PC-3 (cell line): ENCODE data around the gene ADGRF4. TPM values are rescaled to one million over a fixed set of nuclear protein-coding genes. Genes with fewer than 3 reads are reported as not detected.
A peak's percentile ranks its signal among the peaks of the same experiment; 100 is the strongest.

ENCODE experiments used
- ATAC-seq: fragments of 200-7000 bp; cut with Tn5 transposase; 2 replicates; pipeline ENCODE4 v1.9.1; 2020; ENCODE audit warnings: mild to moderate bottlenecking, moderate library complexity
- BruUV-seq: library from RNA; stranded (reverse); fragments of 400-500 nt; replicated peaks from 2 replicates; lab custom pipeline; 2021; lab: Mats Ljungman, UMichigan
- CTCF ChIA-PET: fragments of 300-600 bp; sonication (Branson Sonifier 250); formaldehyde crosslinking; loops from one replicate; lab custom pipeline; 2022; ENCODE audit warnings: antibody characterized with exemption; lab: Charles Lee
- POLR2A ChIA-PET: fragments of 300-600 bp; sonication (Branson Sonifier 250); formaldehyde crosslinking; loops from one replicate; lab custom pipeline; 2022; ENCODE audit warnings: antibody characterized with exemption; ENCODE audit not compliant: unreplicated experiment; lab: Charles Lee
- DNase-seq: peaks from one replicate; pipeline ENCODE4 v3.0.0-alpha.2; 2015
- H2AFZ ChIP-seq: fragments of 300-600 bp; sonication (generic); 2 replicates; pipeline ENCODE4 v1.6.0; 2016; ENCODE audit warnings: antibody characterized with exemption, low read length
- H3F3A ChIP-seq: fragments of 300-600 bp; sonication (generic); one replicate; pipeline ENCODE4 v1.6.0; 2017; ENCODE audit warnings: antibody characterized with exemption, low read length, control low read depth, mild to moderate bottlenecking; ENCODE audit not compliant: unreplicated experiment
- H3K27ac ChIP-seq: fragments of 300-600 bp; sonication (generic); 2 replicates; pipeline ENCODE4 v1.5.1; 2016; ENCODE audit warnings: mild to moderate bottlenecking, low read length
- H3K27me3 ChIP-seq: fragments of 300-600 bp; sonication (generic); 2 replicates; pipeline ENCODE4 v1.6.1; 2016; ENCODE audit warnings: low read length, mixed read lengths
- H3K36me3 ChIP-seq: fragments of 300-600 bp; sonication (generic); 2 replicates; pipeline ENCODE4 v1.6.1; 2016; ENCODE audit warnings: low read depth, mixed run types, low read length, mixed read lengths
- H3K4me1 ChIP-seq: fragments of 300-600 bp; sonication (generic); 2 replicates; pipeline ENCODE4 v1.5.1; 2016; ENCODE audit warnings: low read length; ENCODE audit not compliant: insufficient read depth
- H3K4me2 ChIP-seq: fragments of 300-600 bp; sonication (generic); 2 replicates; pipeline ENCODE4 v1.6.0; 2016; ENCODE audit warnings: low read length
- H3K4me3 ChIP-seq: fragments of 300-600 bp; sonication (generic); 2 replicates; pipeline ENCODE4 v1.5.1; 2016; ENCODE audit warnings: mild to moderate bottlenecking, low read length, mixed read lengths
- H3K79me2 ChIP-seq: fragments of 300-600 bp; sonication (generic); 2 replicates; pipeline ENCODE4 v1.6.1; 2017; ENCODE audit warnings: low read length, mixed read lengths
- H3K9ac ChIP-seq: fragments of 300-600 bp; sonication (generic); 2 replicates; pipeline ENCODE4 v1.6.0; 2016; ENCODE audit warnings: mild to moderate bottlenecking, low read length
- H3K9me2 ChIP-seq: fragments of 300-600 bp; sonication (generic); replicated peaks from 2 replicates; pipeline ENCODE4 v1.6.1; 2016; ENCODE audit warnings: mixed run types, low read length, mixed read lengths
- H3K9me3 ChIP-seq: fragments of 300-600 bp; sonication (generic); 2 replicates; pipeline ENCODE4 v1.6.1; 2016; ENCODE audit warnings: low read length, mixed read lengths
- H4K20me1 ChIP-seq: fragments of 300-600 bp; sonication (generic); 2 replicates; pipeline ENCODE4 v1.6.1; 2016; ENCODE audit warnings: low read length, mixed read lengths
- EZH2 ChIP-seq: fragments of 300-600 bp; sonication (generic); IDR thresholded peaks from one replicate; pipeline ENCODE4 v1.6.1; 2017; ENCODE audit warnings: antibody characterized with exemption, mild to moderate bottlenecking, low read length; ENCODE audit not compliant: unreplicated experiment
- EZH2phosphoT487 ChIP-seq: fragments of 300-600 bp; sonication (generic); IDR thresholded peaks from 2 replicates; pipeline ENCODE4 v1.6.1; 2018; ENCODE audit warnings: mild to moderate bottlenecking, antibody characterized with exemption, low read length, borderline replicate concordance
- intact Hi-C: fragments of 100-400 bp; cut with micrococcal nuclease; formaldehyde crosslinking; loops from 2 replicates; pipeline ENCODE4 v1.9.0; 2023
- total RNA-seq: library from RNA; depleted of rRNA; stranded (reverse); fragments of >200 nt; gene quantifications from 2 replicates; pipeline ENCODE4 v1.2.3, GENCODE V29; 2014
- TF ChIP-seq, protein P1 (sequence below): fragments of 300-600 bp; sonication (generic); conservative IDR thresholded peaks from 2 replicates; pipeline ENCODE4 v1.5.1; 2017; ENCODE audit warnings: antibody characterized with exemption, low read depth, mild to moderate bottlenecking, low read length

The ADGRF4 gene
- total RNA-seq, 1 experiment from 2014 or later = 3.4 TPM

DNA sequence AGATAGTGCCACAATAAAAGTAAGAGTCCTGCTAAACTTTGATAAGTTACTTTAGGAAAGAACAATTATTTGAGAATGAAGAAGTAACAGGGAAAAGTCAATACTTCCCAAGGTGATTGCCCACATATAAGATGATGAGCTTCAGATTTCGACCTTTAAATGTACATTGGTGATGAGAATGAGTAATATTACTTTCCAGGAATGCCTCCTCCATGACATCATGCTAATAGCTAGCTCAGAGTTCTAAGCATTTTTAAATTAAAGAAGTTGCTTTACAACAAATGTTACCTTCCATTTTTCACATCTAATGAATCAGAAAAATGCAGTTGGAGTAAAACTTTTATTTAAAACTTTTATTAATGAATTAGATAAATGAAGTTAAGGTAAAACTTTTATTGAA lies 61.0 kb downstream of the ADGRF4 start:
- DNase-seq = peak; percentile 18
- intact Hi-C loops = no loop called here

DNA sequence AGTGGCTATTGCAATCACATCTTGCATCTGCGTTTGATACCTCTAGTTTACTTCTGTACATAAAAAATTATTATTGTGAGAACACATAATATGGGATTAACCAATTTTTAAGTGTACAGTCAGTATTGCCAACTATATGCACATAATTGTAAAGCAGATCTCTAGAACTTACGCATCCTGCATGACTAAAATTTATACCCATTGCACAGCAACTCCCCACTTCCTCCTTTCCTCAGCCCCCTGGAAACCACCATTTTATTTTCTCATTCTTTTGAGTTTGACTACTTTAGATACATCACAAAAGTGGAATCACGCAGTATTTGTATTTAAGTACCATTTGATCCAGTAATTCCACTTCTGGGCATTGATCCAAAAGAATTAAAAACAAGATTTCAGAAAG lies 64.1 kb downstream of the ADGRF4 start:
- Histone ChIP-seq H3F3A (no peaks in the 10 kb centered on the region), H3K9me3 (no peaks in the 10 kb centered on the region), H3K4me1 (no peaks in the 10 kb centered on the region), H3K4me2 (no peak overlapping the region), H3K9me2 (no peaks in the 10 kb centered on the region), H3K4me3 (no peak overlapping the region), H3K27ac (no peak overlapping the region), H3K79me2 (no peaks in the 10 kb centered on the region), H2AFZ (no peak overlapping the region), H3K27me3 (no peaks in the 10 kb centered on the region), H4K20me1 (no peaks in the 10 kb centered on the region), H3K36me3 (no peaks in the 10 kb centered on the region), H3K9ac (no peak overlapping the region)
- BruUV-seq = no TSS peak
- no peak for DNase-seq
- ChIA-PET CTCF (no interaction called here), POLR2A (no interaction called here)
- no peak for ATAC-seq
- no peak for TF ChIP-seq EZH2
- TF ChIP-seq, protein P1, sequence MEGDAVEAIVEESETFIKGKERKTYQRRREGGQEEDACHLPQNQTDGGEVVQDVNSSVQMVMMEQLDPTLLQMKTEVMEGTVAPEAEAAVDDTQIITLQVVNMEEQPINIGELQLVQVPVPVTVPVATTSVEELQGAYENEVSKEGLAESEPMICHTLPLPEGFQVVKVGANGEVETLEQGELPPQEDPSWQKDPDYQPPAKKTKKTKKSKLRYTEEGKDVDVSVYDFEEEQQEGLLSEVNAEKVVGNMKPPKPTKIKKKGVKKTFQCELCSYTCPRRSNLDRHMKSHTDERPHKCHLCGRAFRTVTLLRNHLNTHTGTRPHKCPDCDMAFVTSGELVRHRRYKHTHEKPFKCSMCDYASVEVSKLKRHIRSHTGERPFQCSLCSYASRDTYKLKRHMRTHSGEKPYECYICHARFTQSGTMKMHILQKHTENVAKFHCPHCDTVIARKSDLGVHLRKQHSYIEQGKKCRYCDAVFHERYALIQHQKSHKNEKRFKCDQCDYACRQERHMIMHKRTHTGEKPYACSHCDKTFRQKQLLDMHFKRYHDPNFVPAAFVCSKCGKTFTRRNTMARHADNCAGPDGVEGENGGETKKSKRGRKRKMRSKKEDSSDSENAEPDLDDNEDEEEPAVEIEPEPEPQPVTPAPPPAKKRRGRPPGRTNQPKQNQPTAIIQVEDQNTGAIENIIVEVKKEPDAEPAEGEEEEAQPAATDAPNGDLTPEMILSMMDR = no peak
- no peak for TF ChIP-seq EZH2phosphoT487
- intact Hi-C loops = no loop called here

More for the DNA sequence above, 61.0 kb downstream of the ADGRF4 start:
- no peak for ATAC-seq
- Histone ChIP-seq H3K79me2 (no peaks in the 10 kb centered on the region), H3K9me3 (no peaks in the 10 kb centered on the region), H3K4me3 (no peak overlapping the region), H3K9me2 (no peaks in the 10 kb centered on the region), H3K36me3 (no peaks in the 10 kb centered on the region), H3F3A (no peaks in the 10 kb centered on the region), H3K27me3 (no peaks in the 10 kb centered on the region), H3K4me2 (no peak overlapping the region), H3K4me1 (no peaks in the 10 kb centered on the region), H3K9ac (no peak overlapping the region), H3K27ac (no peak overlapping the region), H2AFZ (no peak overlapping the region), H4K20me1 (no peaks in the 10 kb centered on the region)
- TF ChIP-seq EZH2 = no peak
- no peak for TF ChIP-seq EZH2phosphoT487
- TF ChIP-seq, protein P1 = no peak
- ChIA-PET CTCF (no interaction called here), POLR2A (no interaction called here)
- no TSS peak for BruUV-seq

DNA sequence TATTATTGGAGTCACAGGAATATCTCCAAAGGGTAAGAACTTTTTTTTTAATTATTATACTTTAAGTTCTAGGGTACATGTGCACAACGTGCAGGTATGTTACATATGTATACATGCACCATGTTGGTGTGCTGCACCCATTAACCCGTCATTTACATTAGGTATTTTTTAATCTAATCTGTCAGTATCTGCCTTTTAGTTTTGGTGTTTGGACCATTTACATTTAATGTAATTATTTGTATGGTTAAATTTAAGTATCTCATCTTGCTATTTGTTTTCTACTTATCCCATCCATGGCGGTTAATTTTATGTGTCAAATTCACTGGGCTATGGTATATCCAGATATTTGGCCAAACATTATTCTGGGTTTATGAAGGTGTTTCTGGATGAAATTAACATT lies 68.1 kb downstream of the ADGRF4 start:
- no peak overlapping the region for H2AFZ ChIP-seq
- CTCF ChIA-PET = no interaction called here
- H3K36me3 ChIP-seq = no peaks in the 10 kb centered on the region
- H3K27me3 ChIP-seq = no peaks in the 10 kb centered on the region
- TF ChIP-seq, protein P1 = no peak
- TF ChIP-seq EZH2 = no peak
- H3K4me3 ChIP-seq = no peak overlapping the region
- H3K9me2 ChIP-seq = no peaks in the 10 kb centered on the region
- no peak for ATAC-seq
- H3K27ac ChIP-seq = no peak overlapping the region
- H3K79me2 ChIP-seq = no peaks in the 10 kb centered on the region
- no peak overlapping the region for H3K9ac ChIP-seq
- no peak overlapping the region for H3K4me2 ChIP-seq
- no peaks in the 10 kb centered on the region for H3K9me3 ChIP-seq
- intact Hi-C loops = no loop called here
- no peaks in the 10 kb centered on the region for H4K20me1 ChIP-seq
- POLR2A ChIA-PET = interaction anchor here (0.7 kb wide), 1 partner anchor 34 kb away, joined by 3 read pairs; no protein-coding TSS in a partner anchor
- no peaks in the 10 kb centered on the region for H3K4me1 ChIP-seq
- no TSS peak for BruUV-seq
- DNase-seq = no peak
- H3F3A ChIP-seq = no peaks in the 10 kb centered on the region
